GF-D8 (cell line): Measurements from ENCODE around the gene TRIM9.

Experiments used
- DNase-seq: peaks from one replicate; lab custom pipeline; 2025; lab: John Stamatoyannopoulos, UW

TRIM9 gene

GRCh38 chr14:51056421-51056820, 38.5 kb downstream of the TRIM9 start:
- DNase-seq = no peak

GRCh38 chr14:51053157-51053556, 41.7 kb downstream of the TRIM9 start:
- no peak for DNase-seq

- DNase-seq = no peak
Observed at GRCh38 chr14:51044961-51045360, 49.9 kb downstream of the TRIM9 start.

GRCh38 chr14:51041883-51042282, 53.0 kb downstream of the TRIM9 start:
- DNase-seq = no peak

GRCh38 chr14:51041108-51041531, 53.8 kb downstream of the TRIM9 start:
- DNase-seq = no peak

- DNase-seq = no peak
Observed at GRCh38 chr14:51039252-51039651, 55.7 kb downstream of the TRIM9 start.

GRCh38 chr14:51035611-51036192, 59.2 kb downstream of the TRIM9 start:
- no peak for DNase-seq

GRCh38 chr14:51028851-51029754, 65.8 kb downstream of the TRIM9 start:
- no peak for DNase-seq

- DNase-seq = no peak
Observed at GRCh38 chr14:51028361-51028760, 66.5 kb downstream of the TRIM9 start.

GRCh38 chr14:51024377-51024776, 70.5 kb downstream of the TRIM9 start:
- no peak for DNase-seq

- DNase-seq = no peak
Observed at GRCh38 chr14:51023964-51024363, 70.9 kb downstream of the TRIM9 start.

- DNase-seq = no peak
Observed at GRCh38 chr14:51022769-51023168, 72.1 kb downstream of the TRIM9 start.

GRCh38 chr14:51020024-51020710, 74.7 kb downstream of the TRIM9 start:
- no peak for DNase-seq

- DNase-seq = no peak
Observed at GRCh38 chr14:51019089-51019488, 75.8 kb downstream of the TRIM9 start.

- DNase-seq = no peak
Observed at GRCh38 chr14:51018521-51018920, 76.4 kb downstream of the TRIM9 start.

GRCh38 chr14:51014625-51015024, 80.3 kb downstream of the TRIM9 start:
- DNase-seq = no peak

- no peak for DNase-seq
Observed at GRCh38 chr14:51014086-51014485, 80.8 kb downstream of the TRIM9 start.

GRCh38 chr14:51012055-51012454, 82.8 kb downstream of the TRIM9 start:
- DNase-seq = no peak

- no peak for DNase-seq
Observed at GRCh38 chr14:51008446-51008845, 86.5 kb downstream of the TRIM9 start.

GRCh38 chr14:51006781-51007211, 88.1 kb downstream of the TRIM9 start:
- no peak for DNase-seq

GRCh38 chr14:51006324-51006723, 88.6 kb downstream of the TRIM9 start:
- no peak for DNase-seq

GRCh38 chr14:51004801-51005526, 89.9 kb downstream of the TRIM9 start:
- DNase-seq = no peak
